Keratinocyte (primary cell): Measurements from ENCODE around the gene DCPS. TPM values are rescaled to one million over a fixed set of nuclear protein-coding genes. Genes with fewer than 3 reads are reported as not detected.
"Not testable (repeated sequence)": the region's sequence is repeated elsewhere in the genome, so short reads cannot be mapped to it uniquely, and the experiment has no call there.

Experiments used
- DNase-seq: peaks from one replicate; pipeline ENCODE4 v3.0.0-alpha.2; 2011; ENCODE audit warnings: low read depth, missing footprints, low spot score
- FAIRE-seq: peaks from 2 replicates; lab custom pipeline; 2011; peaks lifted over from hg19 to GRCh38; lab: Jason Lieb, UNC
- H2AFZ ChIP-seq: 2 replicates; pipeline ENCODE4 v1.6.0; 2012; ENCODE audit warnings: low read length, control low read depth, inconsistent platforms; ENCODE audit not compliant: control insufficient read depth
- H3K27ac ChIP-seq: 2 replicates; pipeline ENCODE4 v1.5.1; 2011; ENCODE audit warnings: low read length; ENCODE audit not compliant: control insufficient read depth, insufficient read depth
- H3K27me3 ChIP-seq: 3 replicates; pipeline ENCODE4 v1.6.0; 2011; ENCODE audit warnings: low read length; ENCODE audit not compliant: control insufficient read depth, insufficient read depth; ENCODE audit errors: extremely low read depth
- H3K36me3 ChIP-seq, 2 experiments: 2 replicates in 1 of 2; 3 replicates in 1 of 2; pipeline ENCODE4 v1.5.1; 2011; ENCODE audit warnings: low read length in 2 of 2, mild to moderate bottlenecking in 1 of 2; ENCODE audit not compliant: control insufficient read depth in 2 of 2, insufficient read depth in 2 of 2; ENCODE audit errors: extremely low read depth in 1 of 2
- H3K4me1 ChIP-seq: 3 replicates; pipeline ENCODE4 v1.5.1; 2011; ENCODE audit warnings: low read length; ENCODE audit not compliant: control insufficient read depth, insufficient read depth; ENCODE audit errors: extremely low read depth
- H3K4me2 ChIP-seq: 3 replicates; pipeline ENCODE4 v1.6.0; 2011; ENCODE audit warnings: low read depth, low read length; ENCODE audit not compliant: control insufficient read depth, insufficient read depth; ENCODE audit errors: extremely low read depth
- H3K4me3 ChIP-seq, 3 experiments: fragments of 200-600 bp in 1 of 3; sonication (generic) in 1 of 3; 2 replicates in 2 of 3; 3 replicates in 1 of 3; pipeline ENCODE4 v1.5.1; 2011 to 2016; ENCODE audit warnings: low read length in 3 of 3, mild to moderate bottlenecking in 3 of 3, control low read depth in 2 of 3, inconsistent platforms in 1 of 3, low read depth in 1 of 3, mixed read lengths in 1 of 3, mixed run types in 1 of 3, moderate library complexity in 1 of 3; ENCODE audit not compliant: control insufficient read depth in 2 of 3, insufficient read depth in 2 of 3; ENCODE audit errors: extremely low read depth in 1 of 3
- H3K79me2 ChIP-seq: 2 replicates; pipeline ENCODE4 v1.6.0; 2012; ENCODE audit warnings: low read length; ENCODE audit not compliant: control insufficient read depth, insufficient read depth
- H3K9ac ChIP-seq: 3 replicates; pipeline ENCODE4 v1.6.0; 2011; ENCODE audit warnings: low read length; ENCODE audit not compliant: control insufficient read depth, insufficient read depth; ENCODE audit errors: extremely low read depth
- H3K9me1 ChIP-seq: 3 replicates; pipeline ENCODE4 v1.6.0; 2011; ENCODE audit warnings: low read length; ENCODE audit not compliant: control insufficient read depth, insufficient read depth; ENCODE audit errors: extremely low read depth
- H3K9me3 ChIP-seq: 2 replicates; pipeline ENCODE4 v1.5.1; 2012; ENCODE audit warnings: low read depth, low read length; ENCODE audit not compliant: control insufficient read depth
- H4K20me1 ChIP-seq: 3 replicates; pipeline ENCODE4 v1.6.0; 2011; ENCODE audit warnings: low read length; ENCODE audit not compliant: control insufficient read depth, insufficient read depth; ENCODE audit errors: extremely low read depth
- EZH2 ChIP-seq: IDR thresholded peaks from one replicate; pipeline ENCODE4 v1.6.1; 2012; ENCODE audit warnings: inconsistent platforms, mild to moderate bottlenecking, low read length, moderate library complexity
- dilution Hi-C: fragments of 300-500 bp; cut with MboI; formaldehyde crosslinking; loops from one replicate; pipeline ENCODE4 v1.7.0; 2020; ENCODE audit warnings: low sequenced_read_pairs; ENCODE audit not compliant: extremely low pct_ligation_motif_present
- polyA plus RNA-seq, 5 experiments: library from polyadenylated mRNA; depleted of rRNA in 3 of 5; stranded (reverse) in 3 of 5; stranded (forward) in 1 of 5; unstranded in 1 of 5; fragments of >200 nt; gene quantifications; 1 replicate in 1 of 5; 2 replicates in 3 of 5; 3 replicates in 1 of 5; pipeline versions ENCODE4 v1.2.1 to v1.2.3, GENCODE V29; 2011 to 2012; ENCODE audit warnings: missing spikeins in 2 of 5, low read depth in 1 of 5, low replicate concordance in 1 of 5
- TF ChIP-seq, protein P1 (sequence below), 3 experiments: IDR thresholded peaks in 1 of 3; conservative IDR thresholded peaks in 1 of 3; optimal IDR thresholded peaks in 1 of 3; 2 replicates in 2 of 3; 3 replicates in 1 of 3; pipeline versions ENCODE3 to v1.5.1; 2011; ENCODE audit warnings: low read length in 3 of 3, mild to moderate bottlenecking in 3 of 3, moderate library complexity in 2 of 3, control low read depth in 1 of 3, inconsistent platforms in 1 of 3; ENCODE audit not compliant: insufficient read depth in 2 of 3; ENCODE audit errors: extremely low read depth in 1 of 3

The DCPS gene
- polyA plus RNA-seq, 1 donor (not counting 4 experiments of a cell fraction or from before 2014, with no cell fraction given), result 31.3 TPM

DNA sequence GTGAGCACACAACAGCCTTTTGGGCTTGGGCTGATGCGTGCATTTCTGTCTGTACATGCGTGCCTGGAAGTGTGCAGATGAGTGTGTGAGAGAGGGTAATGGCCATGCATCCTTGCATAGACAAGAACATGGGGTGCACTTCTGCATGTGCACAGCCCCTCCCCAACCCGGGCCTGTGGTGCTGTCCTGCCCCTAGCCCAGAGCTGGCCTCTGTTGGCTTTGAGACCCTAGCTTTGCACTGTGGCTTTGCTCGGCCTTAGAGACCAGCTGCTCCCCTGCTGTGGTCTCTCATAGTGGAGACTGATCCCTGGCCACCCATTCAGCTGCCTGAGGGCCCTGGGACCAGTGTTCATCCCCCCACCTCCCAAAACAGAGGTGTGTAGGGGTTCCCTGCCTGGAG, 77.0 kb downstream of the DCPS start:
- Histone ChIP-seq H3K27ac (no peak overlapping the region), H3K9me1 (peaks cover 2% of the 10 kb centered on the region), H4K20me1 (no peaks in the 10 kb centered on the region), H2AFZ (no peak overlapping the region), H3K9me3 (no peaks in the 10 kb centered on the region), H3K27me3 (no peaks in the 10 kb centered on the region), H3K9ac (no peak overlapping the region), H3K4me1 (no peaks in the 10 kb centered on the region), H3K4me3 (no peak overlapping the region), H3K36me3 (peaks cover 0 to 2% of the 10 kb centered on the region in 2 experiments), H3K4me2 (no peak overlapping the region), H3K79me2 (peaks cover 30% of the 10 kb centered on the region)
- no peak for DNase-seq
- TF ChIP-seq, protein P1, sequence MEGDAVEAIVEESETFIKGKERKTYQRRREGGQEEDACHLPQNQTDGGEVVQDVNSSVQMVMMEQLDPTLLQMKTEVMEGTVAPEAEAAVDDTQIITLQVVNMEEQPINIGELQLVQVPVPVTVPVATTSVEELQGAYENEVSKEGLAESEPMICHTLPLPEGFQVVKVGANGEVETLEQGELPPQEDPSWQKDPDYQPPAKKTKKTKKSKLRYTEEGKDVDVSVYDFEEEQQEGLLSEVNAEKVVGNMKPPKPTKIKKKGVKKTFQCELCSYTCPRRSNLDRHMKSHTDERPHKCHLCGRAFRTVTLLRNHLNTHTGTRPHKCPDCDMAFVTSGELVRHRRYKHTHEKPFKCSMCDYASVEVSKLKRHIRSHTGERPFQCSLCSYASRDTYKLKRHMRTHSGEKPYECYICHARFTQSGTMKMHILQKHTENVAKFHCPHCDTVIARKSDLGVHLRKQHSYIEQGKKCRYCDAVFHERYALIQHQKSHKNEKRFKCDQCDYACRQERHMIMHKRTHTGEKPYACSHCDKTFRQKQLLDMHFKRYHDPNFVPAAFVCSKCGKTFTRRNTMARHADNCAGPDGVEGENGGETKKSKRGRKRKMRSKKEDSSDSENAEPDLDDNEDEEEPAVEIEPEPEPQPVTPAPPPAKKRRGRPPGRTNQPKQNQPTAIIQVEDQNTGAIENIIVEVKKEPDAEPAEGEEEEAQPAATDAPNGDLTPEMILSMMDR (optimal IDR thresholded peaks at IDR 0.05 in 1 of 3, IDR thresholded peaks at IDR 0.05 in 1 of 3, conservative IDR thresholded peaks at IDR 0.05 in 1 of 3; ENCODE audit: extremely low read depth in 1 of 3, insufficient read depth in 2 of 3, low read length in 3 of 3), result no peak
- no peak for TF ChIP-seq EZH2
- dilution Hi-C loops, result no loop called here
- FAIRE-seq, result no peak

GRCh38 chr11:126381960-126382359, 78.1 kb downstream of the DCPS start:
- H3K4me3 ChIP-seq, H3K9me3 ChIP-seq, FAIRE-seq, H3K9ac ChIP-seq, DNase-seq, H3K27me3 ChIP-seq, dilution Hi-C loops, H3K9me1 ChIP-seq, H3K4me1 ChIP-seq, H3K27ac ChIP-seq, H3K36me3 ChIP-seq, H2AFZ ChIP-seq, H3K4me2 ChIP-seq, H4K20me1 ChIP-seq: not testable (repeated sequence)
- H3K79me2 ChIP-seq, result peaks cover 34% of the 10 kb centered on the region

DNA sequence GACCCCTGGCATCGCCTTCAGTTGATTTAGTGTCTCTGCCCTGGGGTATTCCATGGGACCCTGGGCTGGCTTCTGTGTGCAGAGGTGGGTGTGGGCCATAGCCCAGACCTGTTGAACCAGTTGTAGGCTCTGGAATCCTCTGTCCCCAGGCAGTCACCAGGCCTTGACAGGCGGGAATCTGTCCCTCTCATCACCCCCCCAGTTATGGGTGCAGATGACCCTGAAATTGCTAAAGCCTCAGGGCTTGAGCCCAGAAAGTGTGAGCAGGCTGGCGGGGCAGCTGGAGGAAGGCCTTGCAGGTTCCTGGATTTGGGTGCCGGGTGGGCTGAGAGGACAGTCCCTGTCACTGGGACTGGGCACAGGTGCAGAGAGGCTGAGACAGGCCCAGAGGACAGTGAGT, 78.8 kb downstream of the DCPS start:
- H3K27ac ChIP-seq, dilution Hi-C loops: not testable (repeated sequence)
- H3K79me2 ChIP-seq, result peaks cover 36% of the 10 kb centered on the region

More for the DNA sequence above, 78.8 kb downstream of the DCPS start:
- H3K9ac ChIP-seq, DNase-seq, H3K4me3 ChIP-seq, H3K36me3 ChIP-seq, H3K27me3 ChIP-seq, H2AFZ ChIP-seq, H3K9me3 ChIP-seq, H3K9me1 ChIP-seq, FAIRE-seq, H3K4me2 ChIP-seq, H4K20me1 ChIP-seq: not testable (repeated sequence)
- H3K4me1 ChIP-seq, result peaks cover 11% of the 10 kb centered on the region
